Astrocyte (in vitro differentiated cells and primary cell): ENCODE measurements around the gene NT5C1A. TPM values are rescaled to one million over a fixed set of nuclear protein-coding genes. Genes with fewer than 3 reads are reported as not detected.

ENCODE experiments used
- DNase-seq: peaks from one replicate; pipeline ENCODE4 v3.0.0-alpha.2; 2010; ENCODE audit warnings: low read depth
- FAIRE-seq: peaks from 2 replicates; lab custom pipeline; 2011; peaks lifted over from hg19 to GRCh38; lab: Jason Lieb, UNC
- H2AFZ ChIP-seq: 2 replicates; pipeline ENCODE4 v1.6.0; 2012; ENCODE audit warnings: low read depth, low read length, inconsistent platforms
- H3K27ac ChIP-seq: 2 replicates; pipeline ENCODE4 v1.5.1; 2011; ENCODE audit warnings: low read depth, low read length, inconsistent platforms
- H3K27me3 ChIP-seq: 2 replicates; pipeline ENCODE4 v1.6.0; 2011; ENCODE audit warnings: low read length, inconsistent platforms; ENCODE audit not compliant: insufficient read depth
- H3K36me3 ChIP-seq: 2 replicates; pipeline ENCODE4 v1.5.1; 2011; ENCODE audit warnings: low read length, inconsistent platforms; ENCODE audit not compliant: insufficient read depth
- H3K4me1 ChIP-seq: 2 replicates; pipeline ENCODE4 v1.5.1; 2011; ENCODE audit warnings: low read length, inconsistent platforms; ENCODE audit not compliant: insufficient read depth
- H3K4me2 ChIP-seq: 2 replicates; pipeline ENCODE4 v1.6.0; 2012; ENCODE audit warnings: low read length, inconsistent platforms
- H3K4me3 ChIP-seq: 2 replicates; pipeline ENCODE4 v1.5.1; 2011; ENCODE audit warnings: low read depth, mild to moderate bottlenecking, low read length, inconsistent platforms; ENCODE audit not compliant: insufficient read depth
- H3K79me2 ChIP-seq: 2 replicates; pipeline ENCODE4 v1.6.0; 2012; ENCODE audit warnings: mild to moderate bottlenecking, low read length, inconsistent platforms; ENCODE audit not compliant: insufficient read depth
- H3K9ac ChIP-seq: 2 replicates; pipeline ENCODE4 v1.6.0; 2012; ENCODE audit warnings: mild to moderate bottlenecking, low read length, inconsistent platforms
- H3K9me3 ChIP-seq: 2 replicates; pipeline ENCODE4 v1.5.1; 2012; ENCODE audit warnings: low read depth, mild to moderate bottlenecking, low read length, inconsistent platforms; ENCODE audit not compliant: insufficient read depth
- H4K20me1 ChIP-seq: 2 replicates; pipeline ENCODE4 v1.6.0; 2012; ENCODE audit warnings: low read length, inconsistent platforms; ENCODE audit not compliant: insufficient read depth
- H3K27ac Mint-ChIP-seq: one replicate; pipeline ENCODE4 v1.8.0; 2021; ENCODE audit warnings: mild to moderate bottlenecking, mixed read lengths; ENCODE audit not compliant: unreplicated experiment
- H3K27me3 Mint-ChIP-seq: one replicate; pipeline ENCODE4 v1.8.0; 2021; ENCODE audit warnings: low read depth, mixed read lengths; ENCODE audit not compliant: unreplicated experiment
- H3K36me3 Mint-ChIP-seq: one replicate; pipeline ENCODE4 v1.8.0; 2021; ENCODE audit warnings: low read depth, mixed read lengths; ENCODE audit not compliant: unreplicated experiment
- H3K4me1 Mint-ChIP-seq: one replicate; pipeline ENCODE4 v1.8.0; 2021; ENCODE audit warnings: low read depth, mixed read lengths; ENCODE audit not compliant: unreplicated experiment
- H3K4me3 Mint-ChIP-seq: one replicate; pipeline ENCODE4 v1.8.0; 2021; ENCODE audit warnings: mild to moderate bottlenecking, moderate library complexity, mixed read lengths; ENCODE audit not compliant: unreplicated experiment
- H3K9me3 Mint-ChIP-seq: one replicate; pipeline ENCODE4 v1.8.0; 2021; ENCODE audit warnings: mild to moderate bottlenecking, mixed read lengths; ENCODE audit not compliant: unreplicated experiment
- EZH2 ChIP-seq: IDR thresholded peaks from 2 replicates; pipeline ENCODE4 v1.6.1; 2012; ENCODE audit warnings: mild to moderate bottlenecking, low read length, inconsistent platforms; ENCODE audit not compliant: insufficient read depth
- total RNA-seq: library from RNA; stranded (reverse); gene quantifications from 2 replicates; pipeline ENCODE4 v1.2.1, GENCODE V29; 2021
- TF ChIP-seq, protein P1 (sequence below): IDR thresholded peaks from 2 replicates; pipeline ENCODE4 v1.5.1; 2011; ENCODE audit warnings: low read depth, mild to moderate bottlenecking, inconsistent platforms, low read length, moderate library complexity; ENCODE audit not compliant: insufficient read depth

NT5C1A gene
- total RNA-seq, 1 donor from 2014 or later = 0.20 TPM

DNA sequence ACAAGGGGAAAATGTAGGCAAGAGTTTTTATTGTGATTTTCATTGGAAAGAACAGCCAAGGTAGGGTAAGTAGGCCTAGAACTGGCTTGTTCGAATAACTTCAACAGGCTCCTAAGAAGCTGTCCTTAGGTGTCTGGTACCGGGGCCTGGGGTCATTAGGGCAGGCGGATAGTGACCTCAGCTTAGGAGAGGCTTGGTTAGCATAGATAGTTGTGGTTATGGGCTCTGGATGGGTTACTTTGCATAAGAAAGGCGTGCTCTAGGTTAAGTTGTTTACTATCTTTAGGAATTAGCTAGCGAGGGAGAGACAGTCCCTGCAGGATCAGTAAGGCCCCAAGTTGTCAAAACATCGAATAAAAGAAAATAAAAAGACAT, 40.0 kb upstream of the NT5C1A start:
- Histone ChIP-seq H3K79me2 (no peaks in the 10 kb centered on the region), H3K27me3 (peaks cover 28% of the 10 kb centered on the region), H3K9me3 (no peaks in the 10 kb centered on the region), H3K4me2 (no peak overlapping the region), H3K9ac (no peak overlapping the region), H4K20me1 (no peaks in the 10 kb centered on the region), H2AFZ (no peak overlapping the region), H3K4me3 (no peak overlapping the region), H3K4me1 (no peaks in the 10 kb centered on the region), H3K36me3 (no peaks in the 10 kb centered on the region), H3K27ac (no peak overlapping the region)
- no peak for TF ChIP-seq EZH2
- TF ChIP-seq, protein P1, sequence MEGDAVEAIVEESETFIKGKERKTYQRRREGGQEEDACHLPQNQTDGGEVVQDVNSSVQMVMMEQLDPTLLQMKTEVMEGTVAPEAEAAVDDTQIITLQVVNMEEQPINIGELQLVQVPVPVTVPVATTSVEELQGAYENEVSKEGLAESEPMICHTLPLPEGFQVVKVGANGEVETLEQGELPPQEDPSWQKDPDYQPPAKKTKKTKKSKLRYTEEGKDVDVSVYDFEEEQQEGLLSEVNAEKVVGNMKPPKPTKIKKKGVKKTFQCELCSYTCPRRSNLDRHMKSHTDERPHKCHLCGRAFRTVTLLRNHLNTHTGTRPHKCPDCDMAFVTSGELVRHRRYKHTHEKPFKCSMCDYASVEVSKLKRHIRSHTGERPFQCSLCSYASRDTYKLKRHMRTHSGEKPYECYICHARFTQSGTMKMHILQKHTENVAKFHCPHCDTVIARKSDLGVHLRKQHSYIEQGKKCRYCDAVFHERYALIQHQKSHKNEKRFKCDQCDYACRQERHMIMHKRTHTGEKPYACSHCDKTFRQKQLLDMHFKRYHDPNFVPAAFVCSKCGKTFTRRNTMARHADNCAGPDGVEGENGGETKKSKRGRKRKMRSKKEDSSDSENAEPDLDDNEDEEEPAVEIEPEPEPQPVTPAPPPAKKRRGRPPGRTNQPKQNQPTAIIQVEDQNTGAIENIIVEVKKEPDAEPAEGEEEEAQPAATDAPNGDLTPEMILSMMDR = no peak
- H3K4me1 Mint-ChIP-seq = peaks cover 9% of the 10 kb centered on the region
- no peak overlapping the region for H3K27ac Mint-ChIP-seq
- no peaks in the 10 kb centered on the region for H3K36me3 Mint-ChIP-seq
- H3K9me3 Mint-ChIP-seq = no peaks in the 10 kb centered on the region
- H3K27me3 Mint-ChIP-seq = peaks cover 64% of the 10 kb centered on the region
- no peak overlapping the region for H3K4me3 Mint-ChIP-seq
- no peak for DNase-seq
- FAIRE-seq = no peak

DNA sequence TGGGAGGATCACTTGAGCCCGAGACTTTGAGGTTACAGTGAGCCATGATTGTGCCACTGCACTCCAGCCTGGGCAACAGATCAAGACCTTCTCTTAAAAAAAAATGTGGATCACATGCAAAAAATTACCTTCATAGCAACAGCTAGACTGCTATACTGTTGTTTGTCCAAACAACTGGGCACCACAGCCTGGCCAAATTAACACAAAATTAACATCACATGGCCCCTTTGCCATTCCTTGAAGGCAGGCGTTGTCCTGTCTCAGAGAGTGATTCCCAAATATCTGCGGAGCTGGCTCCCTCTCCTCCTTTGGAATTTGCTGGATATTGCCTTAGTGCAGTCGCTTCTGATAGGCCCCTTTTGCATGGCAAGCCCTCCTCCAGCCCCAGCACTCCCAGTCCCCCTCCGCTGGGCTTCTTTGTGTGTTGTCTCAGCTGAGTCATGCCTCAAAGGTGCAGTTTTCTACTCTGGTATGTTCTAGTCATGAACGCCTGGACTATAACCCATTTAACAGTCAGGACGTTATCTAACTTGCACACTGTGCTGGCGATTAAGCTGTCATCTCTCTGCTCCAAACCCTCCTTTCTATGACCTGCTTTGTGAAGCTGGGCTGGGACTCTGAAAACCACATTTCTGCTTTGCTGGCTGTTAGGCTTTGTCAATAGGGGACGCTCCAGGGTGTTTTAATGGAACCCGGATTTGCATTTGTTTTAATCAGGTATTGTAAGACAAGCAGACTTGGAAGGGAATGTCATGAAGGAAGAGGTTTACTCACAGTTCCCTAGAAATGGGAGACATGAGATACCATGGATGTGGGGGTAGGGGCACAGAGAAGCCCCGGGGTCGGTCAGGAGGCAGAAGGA, 39.4 kb upstream of the NT5C1A start:
- Histone ChIP-seq H3K4me2 (no peak overlapping the region), H3K27me3 (peaks cover 27% of the 10 kb centered on the region), H3K4me1 (no peaks in the 10 kb centered on the region), H3K4me3 (no peak overlapping the region), H4K20me1 (no peaks in the 10 kb centered on the region), H3K9ac (no peak overlapping the region), H3K79me2 (no peaks in the 10 kb centered on the region), H3K9me3 (no peaks in the 10 kb centered on the region), H3K36me3 (no peaks in the 10 kb centered on the region), H3K27ac (no peak overlapping the region), H2AFZ (no peak overlapping the region)
- Mint-ChIP-seq H3K9me3 (no peaks in the 10 kb centered on the region), H3K4me3 (peak overlapping the region; percentile 24), H3K27me3 (peaks cover 64% of the 10 kb centered on the region), H3K4me1 (peaks cover 9% of the 10 kb centered on the region), H3K36me3 (no peaks in the 10 kb centered on the region), H3K27ac (no peak overlapping the region)
- no peak for TF ChIP-seq EZH2
- TF ChIP-seq, protein P1 = no peak
- DNase-seq (peak; percentile 41), FAIRE-seq (no peak)

DNA sequence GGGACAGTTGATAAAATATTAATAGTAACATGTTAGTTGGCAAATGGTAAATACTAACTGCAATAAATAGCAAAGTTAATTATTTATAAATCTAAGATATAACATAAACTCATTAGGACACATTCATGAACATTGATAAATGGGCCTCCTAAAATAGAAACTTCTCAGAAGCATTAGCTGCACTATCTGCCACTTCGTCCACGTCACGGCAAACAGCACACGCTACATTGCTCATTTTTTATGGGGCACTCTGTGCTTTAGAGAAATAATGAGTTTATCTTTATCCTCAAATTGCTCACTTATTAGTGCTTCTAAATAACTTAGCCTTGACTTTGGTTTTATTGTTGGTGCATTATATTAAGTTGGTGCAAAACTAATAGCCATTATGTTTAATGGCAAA, 35.6 kb upstream of the NT5C1A start:
- H3K27ac Mint-ChIP-seq = no peak overlapping the region
- no peaks in the 10 kb centered on the region for H3K9me3 Mint-ChIP-seq
- DNase-seq = no peak
- H3K4me1 ChIP-seq = no peaks in the 10 kb centered on the region
- no peak overlapping the region for H3K4me2 ChIP-seq
- H3K9me3 ChIP-seq = no peaks in the 10 kb centered on the region
- H3K4me3 Mint-ChIP-seq = no peak overlapping the region
- peaks cover 18% of the 10 kb centered on the region for H3K27me3 ChIP-seq
- TF ChIP-seq, protein P1 = no peak
- no peak for TF ChIP-seq EZH2
- H3K36me3 ChIP-seq = no peaks in the 10 kb centered on the region
- peaks cover 9% of the 10 kb centered on the region for H3K4me1 Mint-ChIP-seq
- FAIRE-seq = no peak
- H2AFZ ChIP-seq = no peak overlapping the region
- H3K36me3 Mint-ChIP-seq = no peaks in the 10 kb centered on the region
- no peak overlapping the region for H3K4me3 ChIP-seq
- H4K20me1 ChIP-seq = no peaks in the 10 kb centered on the region
- no peaks in the 10 kb centered on the region for H3K79me2 ChIP-seq
- peaks cover 65% of the 10 kb centered on the region for H3K27me3 Mint-ChIP-seq
- no peak overlapping the region for H3K27ac ChIP-seq
- H3K9ac ChIP-seq = no peak overlapping the region
